Measurements from ENCODE around the gene POMP.

- no peak for TF ChIP-seq CTCF (IDR thresholded peaks at IDR 0.05)
- no peak for TF ChIP-seq POLR2AphosphoS5 (IDR thresholded peaks at IDR 0.05; ENCODE audit: insufficient read depth in 1 of 2, low read depth in 1 of 2)
Measured at GRCh38 chr13:28615916-28616446, 42.9 kb upstream of the POMP start.

All from vagina (tissue), 2 donors.